Measurements from ENCODE around the gene ACTR3C.
"Not testable (repeated sequence)": the region's sequence is repeated elsewhere in the genome, so short reads cannot be mapped to it uniquely, and the experiment has no call there.

Gene ACTR3C

GRCh38 chr7:150335108-150335773 is 11.9 kb upstream of the ACTR3C start:
- DNase-seq (ENCODE audit: low read depth), result no peak

GRCh38 chr7:150334108-150334507 is 10.8 kb upstream of the ACTR3C start:
- no peak for DNase-seq (ENCODE audit: low read depth)

- no peak for DNase-seq (ENCODE audit: low read depth)
Observed at GRCh38 chr7:150333659-150334058, 10.3 kb upstream of the ACTR3C start.

DNA sequence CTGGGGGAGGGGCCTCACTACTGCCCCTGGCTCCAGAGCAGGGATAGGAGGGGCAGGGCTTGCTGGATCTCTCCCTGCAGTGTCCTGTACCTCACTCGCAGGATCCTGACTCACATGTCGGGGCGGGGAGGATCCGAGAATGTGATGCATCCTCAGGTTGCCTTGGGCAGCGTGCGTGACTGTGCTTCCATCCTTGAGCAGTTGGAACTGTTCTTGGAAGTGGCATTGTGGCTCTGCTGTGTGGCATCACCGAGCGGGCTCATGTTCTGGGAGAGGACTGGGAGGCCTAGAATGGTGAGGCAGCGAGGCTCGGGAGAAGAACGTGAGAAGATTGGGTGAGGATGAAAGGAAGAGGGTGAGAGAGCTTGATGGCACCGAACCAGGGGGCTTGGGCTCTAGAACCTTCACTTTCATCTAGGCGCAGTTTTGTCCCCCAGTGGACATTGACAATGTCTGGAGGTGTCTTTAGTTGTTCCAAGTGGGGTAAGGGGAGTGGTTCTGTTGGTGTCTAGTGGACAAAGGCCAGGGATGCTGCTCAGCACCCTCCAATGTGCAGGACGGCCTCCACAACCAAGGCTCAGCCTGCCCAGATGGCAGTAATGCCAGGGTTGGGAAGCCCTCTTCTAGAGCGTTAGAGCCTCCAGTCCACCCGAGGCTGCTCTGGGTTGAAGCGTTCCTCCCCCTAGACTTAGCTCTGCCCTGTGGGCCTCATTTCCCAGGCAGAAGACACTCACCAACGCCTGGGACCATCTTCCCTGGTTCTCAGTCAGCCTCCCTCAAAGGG is 9.7 kb upstream of the ACTR3C start:
- DNase-seq (ENCODE audit: low read depth), result no peak

DNA sequence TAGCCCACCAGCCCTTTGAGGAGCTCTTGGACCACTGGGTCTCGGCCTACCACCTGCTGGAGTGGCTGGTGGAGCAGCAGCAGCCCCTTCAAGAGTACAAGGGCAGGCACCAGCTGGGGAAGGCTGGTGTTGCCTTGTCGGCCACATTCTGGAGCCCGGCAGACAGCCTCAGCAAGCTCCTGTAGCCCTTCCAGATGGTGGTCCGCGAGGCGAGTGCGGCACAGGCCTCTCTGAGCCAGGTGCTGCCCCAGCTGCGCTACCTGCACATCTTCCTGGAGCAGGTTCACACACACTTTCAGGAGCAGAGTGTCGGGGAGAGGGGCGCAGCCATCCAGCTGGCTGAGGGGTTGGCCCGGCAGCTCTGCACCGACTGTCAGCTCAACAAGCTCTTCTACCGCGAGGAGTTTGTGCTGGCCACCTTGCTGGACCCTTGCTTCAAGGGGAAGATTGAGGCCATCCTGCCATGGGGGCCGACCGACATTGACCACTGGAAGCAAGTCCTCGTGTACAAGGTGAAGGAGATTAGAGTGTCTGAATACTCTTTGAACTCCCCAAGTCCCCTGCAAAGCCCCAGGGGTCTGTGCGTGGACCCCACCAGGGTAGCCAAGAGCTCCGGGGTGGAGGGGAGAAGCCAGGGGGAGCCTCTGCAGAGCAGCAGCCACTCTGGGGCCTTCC is 7.0 kb upstream of the ACTR3C start:
- DNase-seq (ENCODE audit: low read depth), result no peak

DNA sequence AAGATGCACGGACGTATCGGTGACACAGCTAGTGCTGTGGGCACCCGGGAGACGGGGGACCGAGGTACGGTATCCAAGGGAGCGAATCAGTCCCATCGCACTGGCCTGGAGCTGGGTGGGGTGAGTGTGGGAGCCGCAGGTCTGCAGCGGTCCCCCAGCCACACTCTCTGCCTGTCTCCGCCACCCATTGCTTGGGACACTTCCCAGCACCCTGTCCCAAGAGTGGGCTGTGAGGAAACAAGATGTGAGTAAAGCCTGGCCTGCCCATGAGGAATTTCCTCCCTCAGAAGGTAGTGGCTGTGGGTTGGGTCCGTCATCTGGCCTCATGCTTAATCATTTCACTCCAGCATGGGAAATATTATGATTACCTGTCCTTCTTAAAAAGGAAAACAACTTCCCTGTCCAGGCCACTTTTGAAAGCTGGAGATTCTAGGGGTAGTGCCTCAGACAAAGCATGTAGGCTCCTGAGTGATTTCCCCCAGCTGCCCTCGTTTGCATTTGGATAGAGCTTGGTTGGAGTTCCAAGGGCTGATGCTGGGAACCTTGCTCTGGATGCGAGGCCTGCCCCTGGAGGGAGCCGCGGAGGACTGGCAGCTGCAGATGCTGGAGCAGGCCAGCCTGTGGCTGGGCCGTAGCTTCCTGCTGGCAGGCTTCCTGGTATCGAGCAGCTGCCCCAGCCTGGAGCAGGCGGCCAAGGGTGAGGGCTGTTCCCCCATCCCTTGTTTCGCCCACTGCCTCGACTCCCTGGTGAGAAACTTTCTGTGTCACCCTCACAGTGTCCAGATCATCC is 6.2 kb upstream of the ACTR3C start:
- no peak for DNase-seq (ENCODE audit: low read depth)

DNA sequence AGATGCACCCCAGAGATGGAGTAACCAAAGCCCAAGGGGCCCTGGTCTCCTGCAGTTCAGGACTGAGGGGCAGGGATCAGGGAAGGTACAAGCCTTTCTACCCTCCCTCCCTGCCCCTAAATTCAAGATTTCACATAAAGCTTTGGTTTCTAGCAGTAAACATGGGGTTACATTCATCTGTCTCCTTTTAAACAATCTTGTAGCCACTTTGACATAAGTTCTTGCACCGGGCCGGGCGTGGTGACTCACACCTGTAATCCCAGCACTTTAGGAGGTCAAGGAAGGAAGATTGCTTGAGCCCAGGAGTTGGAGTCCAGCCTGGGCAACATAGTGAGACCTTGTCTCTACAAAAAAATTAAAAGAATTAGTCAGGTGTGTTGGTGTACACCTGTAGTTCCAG is 4.0 kb upstream of the ACTR3C start:
- no peak for DNase-seq (ENCODE audit: low read depth)

GRCh38 chr7:150326657-150327268 is 3.4 kb upstream of the ACTR3C start:
- DNase-seq (ENCODE audit: low read depth), result no peak

DNA sequence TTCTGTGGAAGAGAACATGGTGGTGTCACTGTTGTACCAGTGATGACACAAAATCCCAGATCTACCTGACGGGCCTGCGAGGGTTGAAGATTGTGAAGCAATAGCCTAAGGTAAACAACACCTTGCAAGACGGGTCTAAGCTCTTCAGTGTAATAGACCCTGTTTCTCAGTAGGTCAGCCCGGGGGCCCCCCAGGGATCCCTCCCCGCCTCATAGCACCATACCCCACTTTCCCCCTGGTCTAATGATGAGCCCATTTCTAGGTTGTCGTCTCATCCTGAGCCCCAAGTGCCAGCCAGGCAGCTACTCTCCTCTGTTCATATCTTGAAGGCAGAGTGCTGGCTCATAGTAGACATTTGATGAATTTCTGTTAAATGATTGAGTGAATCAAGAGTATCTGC is 2.6 kb upstream of the ACTR3C start:
- DNase-seq (ENCODE audit: low read depth), result no peak

GRCh38 chr7:150325110-150325611 is 1.8 kb upstream of the ACTR3C start:
- no peak for DNase-seq (ENCODE audit: low read depth)

DNA sequence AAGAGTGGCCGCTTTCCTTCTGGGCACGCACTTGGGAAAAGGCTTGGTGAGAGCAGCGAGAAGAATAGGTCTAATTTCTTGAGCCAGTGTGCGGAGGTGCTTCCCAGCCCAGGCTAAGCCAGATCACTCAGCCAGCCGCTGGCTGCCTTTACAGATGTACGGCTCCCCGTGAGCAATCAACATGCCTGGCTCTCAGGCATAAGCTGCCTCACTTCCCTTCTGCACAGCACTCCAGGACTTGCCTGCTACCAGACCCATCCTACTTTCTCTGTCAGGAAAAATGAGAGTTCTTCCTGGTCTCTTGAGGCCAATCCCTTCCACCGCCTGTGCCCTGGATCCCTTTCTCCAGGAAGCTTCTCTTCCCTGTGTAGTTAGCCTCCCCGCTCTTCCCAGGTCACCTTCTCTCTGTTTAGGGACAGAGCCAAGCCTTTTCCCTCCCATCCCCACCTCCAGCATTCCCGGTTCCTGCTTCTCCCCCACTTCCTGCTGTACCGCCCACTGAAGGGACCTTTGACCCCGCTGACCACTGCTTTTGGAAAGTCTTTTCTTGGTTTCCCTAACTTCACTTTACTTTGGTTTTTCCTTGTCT is 1.1 kb upstream of the ACTR3C start:
- no peak for DNase-seq (ENCODE audit: low read depth)

- no peak for DNase-seq (ENCODE audit: low read depth)
Observed at GRCh38 chr7:150323682-150324372, 482 bp upstream of the ACTR3C start.

GRCh38 chr7:150322114-150322832 is 1.1 kb downstream of the ACTR3C start:
- DNase-seq (ENCODE audit: low read depth), result no peak

DNA sequence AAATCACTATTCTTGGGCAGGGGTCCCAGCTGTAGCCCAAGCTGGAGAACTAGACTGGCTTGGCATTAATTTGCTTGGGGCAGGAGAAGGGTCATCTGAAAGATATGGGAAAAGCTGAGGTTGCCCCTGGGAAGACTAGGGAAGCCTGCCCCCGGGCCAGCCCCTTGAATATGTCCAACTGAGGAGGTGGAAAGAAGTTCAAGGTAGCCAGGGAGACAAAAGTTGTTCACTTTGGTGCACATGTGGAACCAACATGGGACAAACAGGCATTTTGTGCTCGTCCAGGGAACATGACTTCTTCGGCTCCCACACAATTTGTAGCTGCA is 1.6 kb downstream of the ACTR3C start:
- DNase-seq (ENCODE audit: low read depth), result no peak

DNA sequence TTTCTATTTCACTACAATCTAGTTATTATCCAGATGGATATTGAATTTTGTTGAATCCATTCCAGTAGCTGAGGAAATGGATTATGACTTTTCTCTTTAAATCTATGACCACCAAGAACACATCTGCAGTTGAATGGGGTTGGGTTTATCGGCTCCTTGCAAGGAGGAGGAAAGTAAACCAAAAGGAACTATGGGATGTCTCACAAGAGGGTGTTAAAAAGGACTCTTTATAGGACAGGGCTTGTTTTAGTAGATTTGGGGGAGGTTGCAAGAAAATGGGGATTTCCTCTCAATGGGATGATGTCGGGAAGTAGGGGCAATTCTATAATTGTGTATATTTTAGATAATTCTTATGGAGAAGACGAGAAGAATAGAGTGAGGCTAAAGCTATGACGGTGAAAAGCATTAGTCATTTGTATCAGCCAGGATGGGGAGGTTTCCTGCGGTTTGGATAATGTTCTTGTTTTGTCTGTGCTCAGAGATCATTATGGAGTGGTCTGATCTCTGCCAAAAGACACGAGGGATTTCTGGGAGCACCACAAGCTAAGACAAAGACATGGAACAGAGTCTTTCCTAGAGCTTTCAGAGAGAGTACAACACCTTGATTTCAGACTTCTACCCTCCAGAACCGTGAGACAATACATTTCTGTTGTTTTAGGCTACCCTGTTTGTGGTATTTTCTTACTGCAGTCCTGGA is 5.4 kb downstream of the ACTR3C start:
- DNase-seq (ENCODE audit: low read depth), result no peak

DNA sequence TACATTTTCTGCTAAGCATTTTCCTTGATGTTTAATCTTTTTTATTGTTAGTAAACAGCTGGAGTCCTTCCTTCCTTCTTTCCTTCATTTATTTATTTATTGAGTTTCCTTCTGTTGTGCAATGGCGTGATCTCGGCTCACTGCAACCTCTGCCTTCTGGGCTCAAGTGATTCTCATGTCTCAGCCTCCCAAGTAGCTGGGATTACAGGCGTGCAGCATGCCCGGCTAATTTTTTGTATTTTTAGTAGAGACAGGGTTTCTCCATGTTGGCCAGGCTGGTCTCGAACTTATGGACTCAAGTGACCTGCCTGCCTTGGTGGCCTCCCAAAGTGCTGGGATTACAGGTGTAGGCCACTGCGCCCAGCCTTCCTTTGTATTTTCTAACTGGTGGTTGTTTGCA is 6.4 kb downstream of the ACTR3C start:
- DNase-seq (ENCODE audit: low read depth), result not testable (repeated sequence)

GRCh38 chr7:150314639-150315239 is 8.6 kb downstream of the ACTR3C start:
- no peak for DNase-seq (ENCODE audit: low read depth)

GRCh38 chr7:150313870-150314269 is 9.5 kb downstream of the ACTR3C start:
- no peak for DNase-seq (ENCODE audit: low read depth)

DNA sequence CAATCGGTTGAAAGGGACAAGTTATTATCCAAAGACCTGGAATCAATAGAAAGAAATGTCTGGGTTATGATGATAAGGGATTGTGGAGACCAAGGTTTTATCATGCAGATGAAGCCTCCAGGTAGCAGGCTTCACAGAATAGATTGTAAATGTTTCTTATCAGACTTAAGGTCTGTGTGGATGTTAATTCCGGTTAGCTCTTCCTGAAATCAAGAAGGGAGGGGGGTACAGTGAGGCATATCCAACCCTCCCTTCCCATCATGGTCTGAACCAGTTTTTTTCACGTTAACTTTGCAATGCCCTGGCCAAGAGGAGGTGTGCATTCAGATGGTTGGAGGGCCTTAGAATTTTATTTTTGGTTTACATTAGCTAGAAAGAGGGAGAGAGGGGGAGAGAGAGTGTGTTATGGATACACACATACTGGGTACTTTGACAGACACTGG is 10.0 kb downstream of the ACTR3C start:
- no peak for DNase-seq (ENCODE audit: low read depth)
